ENCODE measurements around the gene UBTD1. TPM values are rescaled to one million over a fixed set of nuclear protein-coding genes. Genes with fewer than 3 reads are reported as not detected.

UBTD1 gene
- total RNA-seq, 2 donors from 2014 or later: 19.1 to 19.3 TPM

DNA sequence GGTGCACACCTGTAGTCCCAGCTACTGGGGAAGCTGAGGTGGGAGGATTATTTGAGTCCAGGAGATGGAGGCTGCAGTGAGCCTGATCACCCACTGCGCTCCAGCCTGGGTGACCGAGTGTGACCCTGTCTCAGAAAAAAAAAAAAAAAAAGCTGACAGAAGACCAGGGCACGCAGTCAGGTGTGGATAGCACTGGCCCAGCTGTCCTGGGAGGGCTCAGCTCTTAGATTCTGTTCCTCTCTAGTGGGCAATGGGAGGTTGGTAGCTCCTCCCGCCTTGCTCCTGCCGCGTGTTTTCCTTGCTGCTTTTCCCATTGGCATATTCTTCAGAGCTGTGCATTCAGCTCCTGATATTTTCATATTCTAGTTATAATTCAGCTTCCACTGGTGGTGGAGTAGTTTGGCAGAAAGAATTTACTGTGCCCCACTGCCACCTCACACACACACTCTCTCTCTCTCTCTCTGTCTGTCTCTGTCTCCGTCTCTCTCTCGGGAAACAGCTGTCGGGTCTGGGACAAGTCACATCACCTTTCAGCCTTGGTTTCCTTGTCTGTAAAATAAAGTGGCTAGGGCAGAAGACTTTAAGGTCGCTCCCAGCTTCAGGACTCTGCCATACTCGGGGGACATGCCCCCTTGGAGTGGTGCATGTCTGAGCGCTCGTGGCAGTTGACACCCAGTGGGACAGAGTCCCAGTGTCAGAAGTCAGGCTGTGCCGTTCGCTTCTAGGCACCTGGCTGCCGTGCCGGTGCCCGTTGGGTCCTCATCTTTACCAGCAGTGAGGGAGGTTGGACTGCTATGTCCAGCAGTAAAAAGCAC is 47.9 kb downstream of the UBTD1 start:
- H3K4me1 ChIP-seq (ENCODE audit: control insufficient read depth, insufficient read depth, low read length): peaks cover 5% of the 10 kb centered on the region
- no peak for DNase-seq
- H3K4me3 ChIP-seq (ENCODE audit: low read length): no peak overlapping the region
- Mint-ChIP-seq H3K27me3 (ENCODE audit: insufficient read depth) (no peaks in the 10 kb centered on the region), H3K4me1 (peaks cover 17% of the 10 kb centered on the region), H3K9me3 (no peaks in the 10 kb centered on the region), H3K27ac (no peak overlapping the region), H3K4me3 (no peak overlapping the region), H3K36me3 (ENCODE audit: low read depth) (no peaks in the 10 kb centered on the region)
- WGBS, 2 experiments (ENCODE audit: insufficient coverage in 1 of 2, insufficient read length in 1 of 2): 89 to 92% methylated on average over 13 to 18 of the region's 18 CpGs
- peak overlapping the region; percentile 17 for H3K27ac ChIP-seq (ENCODE audit: low read depth, low read length)
- H3K36me3 ChIP-seq (ENCODE audit: control insufficient read depth, insufficient read depth, low read length): no peaks in the 10 kb centered on the region
- no peak overlapping the region for H3K9ac ChIP-seq (ENCODE audit: extremely low read depth, low read length, poor library complexity, severe bottlenecking)
- TF ChIP-seq, protein P1, sequence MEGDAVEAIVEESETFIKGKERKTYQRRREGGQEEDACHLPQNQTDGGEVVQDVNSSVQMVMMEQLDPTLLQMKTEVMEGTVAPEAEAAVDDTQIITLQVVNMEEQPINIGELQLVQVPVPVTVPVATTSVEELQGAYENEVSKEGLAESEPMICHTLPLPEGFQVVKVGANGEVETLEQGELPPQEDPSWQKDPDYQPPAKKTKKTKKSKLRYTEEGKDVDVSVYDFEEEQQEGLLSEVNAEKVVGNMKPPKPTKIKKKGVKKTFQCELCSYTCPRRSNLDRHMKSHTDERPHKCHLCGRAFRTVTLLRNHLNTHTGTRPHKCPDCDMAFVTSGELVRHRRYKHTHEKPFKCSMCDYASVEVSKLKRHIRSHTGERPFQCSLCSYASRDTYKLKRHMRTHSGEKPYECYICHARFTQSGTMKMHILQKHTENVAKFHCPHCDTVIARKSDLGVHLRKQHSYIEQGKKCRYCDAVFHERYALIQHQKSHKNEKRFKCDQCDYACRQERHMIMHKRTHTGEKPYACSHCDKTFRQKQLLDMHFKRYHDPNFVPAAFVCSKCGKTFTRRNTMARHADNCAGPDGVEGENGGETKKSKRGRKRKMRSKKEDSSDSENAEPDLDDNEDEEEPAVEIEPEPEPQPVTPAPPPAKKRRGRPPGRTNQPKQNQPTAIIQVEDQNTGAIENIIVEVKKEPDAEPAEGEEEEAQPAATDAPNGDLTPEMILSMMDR (conservative IDR thresholded peaks at IDR 0.05): no peak
- no peaks in the 10 kb centered on the region for H3K9me3 ChIP-seq (ENCODE audit: control insufficient read depth, low read length)
- H3K27me3 ChIP-seq (ENCODE audit: control insufficient read depth, insufficient read depth, low read length, poor library complexity, severe bottlenecking): no peaks in the 10 kb centered on the region

DNA sequence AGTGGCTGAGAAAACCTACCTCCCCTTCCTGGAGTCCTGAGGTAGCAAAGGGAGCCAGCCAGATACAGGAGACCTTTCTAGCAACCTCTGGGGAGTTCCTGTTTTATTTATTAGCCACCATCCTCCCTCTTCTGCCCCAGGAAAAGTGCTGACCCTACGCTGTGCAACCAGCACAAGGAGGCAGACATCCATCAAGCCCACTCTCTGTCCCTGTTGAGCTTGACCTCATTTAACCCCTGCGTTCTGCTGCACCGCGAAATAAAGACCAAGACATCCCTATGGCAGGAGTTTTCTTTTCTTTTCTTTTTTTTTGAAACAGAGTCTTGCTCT is 48.5 kb downstream of the UBTD1 start:
- TF ChIP-seq, protein P1 (conservative IDR thresholded peaks at IDR 0.05): no peak
- 84 to 93% methylated on average over 4 of the region's 4 CpGs for WGBS, 2 experiments (ENCODE audit: insufficient coverage in 1 of 2, insufficient read length in 1 of 2)
- Mint-ChIP-seq H3K4me3 (no peak overlapping the region), H3K9me3 (no peaks in the 10 kb centered on the region), H3K36me3 (ENCODE audit: low read depth) (no peaks in the 10 kb centered on the region), H3K27ac (no peak overlapping the region), H3K27me3 (ENCODE audit: insufficient read depth) (no peaks in the 10 kb centered on the region), H3K4me1 (peaks cover 14% of the 10 kb centered on the region)
- Histone ChIP-seq H3K9ac (ENCODE audit: extremely low read depth, low read length, poor library complexity, severe bottlenecking) (no peak overlapping the region), H3K27me3 (ENCODE audit: control insufficient read depth, insufficient read depth, low read length, poor library complexity, severe bottlenecking) (no peaks in the 10 kb centered on the region), H3K9me3 (ENCODE audit: control insufficient read depth, low read length) (no peaks in the 10 kb centered on the region), H3K27ac (ENCODE audit: low read depth, low read length) (no peak overlapping the region), H3K36me3 (ENCODE audit: control insufficient read depth, insufficient read depth, low read length) (no peaks in the 10 kb centered on the region), H3K4me3 (ENCODE audit: low read length) (no peak overlapping the region), H3K4me1 (ENCODE audit: control insufficient read depth, insufficient read depth, low read length) (peaks cover 5% of the 10 kb centered on the region)
- DNase-seq: no peak

DNA sequence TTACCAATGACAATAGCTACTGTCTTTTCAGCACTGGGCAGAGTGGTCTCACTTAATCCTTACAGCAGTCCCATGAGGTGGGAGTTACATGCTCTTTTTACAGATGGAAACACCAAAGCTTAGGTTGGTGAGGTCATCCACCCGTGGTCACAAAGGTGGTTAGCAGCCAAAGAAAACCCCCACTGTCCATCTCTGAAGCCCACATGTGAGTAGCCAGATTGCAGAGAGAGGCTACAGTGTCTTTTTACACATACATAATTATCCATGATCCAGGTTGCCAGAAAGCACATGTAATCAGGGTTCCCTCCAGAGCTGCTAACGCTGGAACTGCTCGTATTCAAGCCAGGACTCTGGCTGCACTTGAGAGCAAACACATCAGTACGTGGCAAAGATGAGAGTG is 49.2 kb downstream of the UBTD1 start:
- Mint-ChIP-seq H3K36me3 (ENCODE audit: low read depth) (no peaks in the 10 kb centered on the region), H3K9me3 (no peaks in the 10 kb centered on the region), H3K4me1 (peaks cover 14% of the 10 kb centered on the region), H3K27ac (no peak overlapping the region), H3K4me3 (no peak overlapping the region), H3K27me3 (ENCODE audit: insufficient read depth) (no peaks in the 10 kb centered on the region)
- no peaks in the 10 kb centered on the region for H3K27me3 ChIP-seq (ENCODE audit: control insufficient read depth, insufficient read depth, low read length, poor library complexity, severe bottlenecking)
- H3K9ac ChIP-seq (ENCODE audit: extremely low read depth, low read length, poor library complexity, severe bottlenecking): no peak overlapping the region
- H3K9me3 ChIP-seq (ENCODE audit: control insufficient read depth, low read length): no peaks in the 10 kb centered on the region
- WGBS, 2 experiments (ENCODE audit: insufficient coverage in 1 of 2, insufficient read length in 1 of 2): 70 to 86% methylated on average over 3 to 4 of the region's 4 CpGs
- no peak for DNase-seq
- TF ChIP-seq, protein P1 (conservative IDR thresholded peaks at IDR 0.05): no peak
- no peak overlapping the region for H3K4me3 ChIP-seq (ENCODE audit: low read length)
- no peak overlapping the region for H3K27ac ChIP-seq (ENCODE audit: low read depth, low read length)
- no peaks in the 10 kb centered on the region for H3K36me3 ChIP-seq (ENCODE audit: control insufficient read depth, insufficient read depth, low read length)
- H3K4me1 ChIP-seq (ENCODE audit: control insufficient read depth, insufficient read depth, low read length): peaks cover 5% of the 10 kb centered on the region
